Activated CD4-positive, alpha-beta T cell treated with anti-CD3 and anti-CD28 coated beads, Interleukin-2, amount 10 ng/mL, durations not matched to agents 24 days and 14 days (primary cell): ENCODE measurements around the gene ZNF593OS. TPM values are rescaled to one million over a fixed set of nuclear protein-coding genes. Genes with fewer than 3 reads are reported as not detected.

Experiments
- DNase-seq: peaks from one replicate; pipeline ENCODE4 v3.0.0; 2022
- H3K27ac Mint-ChIP-seq: one replicate; pipeline ENCODE4 v1.8.0; 2022; ENCODE audit warnings: mild to moderate bottlenecking, mixed read lengths
- H3K27me3 Mint-ChIP-seq: one replicate; pipeline ENCODE4 v1.8.0; 2022; ENCODE audit warnings: mixed read lengths
- H3K36me3 Mint-ChIP-seq: one replicate; pipeline ENCODE4 v1.8.0; 2022; ENCODE audit warnings: low read depth, mild to moderate bottlenecking, mixed read lengths
- H3K4me1 Mint-ChIP-seq: one replicate; pipeline ENCODE4 v1.8.0; 2021; ENCODE audit warnings: mixed read lengths
- H3K4me3 Mint-ChIP-seq: one replicate; pipeline ENCODE4 v1.8.0; 2022; ENCODE audit warnings: mild to moderate bottlenecking, moderate library complexity, mixed read lengths
- H3K9me3 Mint-ChIP-seq: one replicate; pipeline ENCODE4 v1.8.0; 2021; ENCODE audit warnings: mixed read lengths
- intact Hi-C: fragments of 100-400 bp; cut with micrococcal nuclease; formaldehyde crosslinking; loops from one replicate; pipeline ENCODE4 v1.15.1; 2023
- total RNA-seq: library from RNA; stranded (reverse); gene quantifications from 2 replicates; pipeline ENCODE4 v1.2.3, GENCODE V29; 2022

The ZNF593OS gene
- total RNA-seq, 1 donor from 2014 or later = not detected

GRCh38 chr1:26121854-26122773, 49.5 kb downstream of the ZNF593OS start:
- intact Hi-C loops = loop anchor here (10.0 kb wide), 1 partner anchor 217 kb away; the partner anchor contains the start of gene STMN1
- no peaks in the 10 kb centered on the region for H3K9me3 Mint-ChIP-seq
- DNase-seq = no peak
- no peak overlapping the region for H3K4me3 Mint-ChIP-seq
- H3K27ac Mint-ChIP-seq = no peak overlapping the region
- H3K36me3 Mint-ChIP-seq = peaks cover 37% of the 10 kb centered on the region
- no peaks in the 10 kb centered on the region for H3K27me3 Mint-ChIP-seq
- H3K4me1 Mint-ChIP-seq = peaks cover 58% of the 10 kb centered on the region

- Mint-ChIP-seq H3K9me3 (no peaks in the 10 kb centered on the region), H3K4me1 (peaks cover 43% of the 10 kb centered on the region), H3K27ac (peak overlapping the region; percentile 51), H3K4me3 (peak overlapping the region; percentile 64), H3K27me3 (no peaks in the 10 kb centered on the region), H3K36me3 (peaks cover 37% of the 10 kb centered on the region)
- intact Hi-C loops = loop anchor here (10.0 kb wide), 1 partner anchor 215 kb away; the partner anchor contains the start of gene STMN1
- DNase-seq = peak; percentile 65
Measured at GRCh38 chr1:26119892-26120608, 51.6 kb downstream of the ZNF593OS start.

Other genes starting within 250 kb of the ZNF593OS start
- gene PAFAH2, start 173.8 kb downstream of the ZNF593OS start, total RNA-seq = 6.8 and 7.6 TPM in 2 replicates
- gene EXTL1, start 150.1 kb downstream of the ZNF593OS start, total RNA-seq = not detected in 2 replicates
- not detected in 2 replicates for gene SLC30A2, start 125.7 kb downstream of the ZNF593OS start, total RNA-seq
- not detected in 2 replicates for gene TRIM63, start 104.2 kb downstream of the ZNF593OS start, total RNA-seq
- gene PDIK1L, start 60.0 kb downstream of the ZNF593OS start, total RNA-seq = 15.8 and 18.7 TPM in 2 replicates
- gene FAM110D, start 12.8 kb downstream of the ZNF593OS start, total RNA-seq = 0.07 and 0.09 TPM in 2 replicates
- not detected in 2 replicates for gene C1orf232, start 2.9 kb downstream of the ZNF593OS start, total RNA-seq
- gene ZNF593, start 1.9 kb downstream of the ZNF593OS start, total RNA-seq = 84.0 and 87.1 TPM in 2 replicates
- 4.0 and 6.2 TPM in 2 replicates for gene CNKSR1, start 5.7 kb upstream of the ZNF593OS start, total RNA-seq
- not detected in 2 replicates for gene CATSPER4, start 18.8 kb upstream of the ZNF593OS start, total RNA-seq
- gene CEP85, start 62.4 kb upstream of the ZNF593OS start, total RNA-seq = 39.3 and 40.8 TPM in 2 replicates
- 463 and 474 TPM in 2 replicates for gene SH3BGRL3, start 108.3 kb upstream of the ZNF593OS start, total RNA-seq
- 17.1 and 19.0 TPM in 2 replicates for gene UBXN11, start 134.8 kb upstream of the ZNF593OS start, total RNA-seq
- gene CD52, start 146.1 kb upstream of the ZNF593OS start, total RNA-seq = 295 and 297 TPM in 2 replicates
- gene CRYBG2, start 182.3 kb upstream of the ZNF593OS start, total RNA-seq = 1.1 and 1.4 TPM in 2 replicates
- gene ZNF683, start 200.9 kb upstream of the ZNF593OS start, total RNA-seq = not detected in 2 replicates
- gene LIN28A, start 239.0 kb upstream of the ZNF593OS start, total RNA-seq = not detected in 2 replicates